HG02623 (cell line): ENCODE data around the gene SLC9A9.

ENCODE experiments used
- ATAC-seq: cut with Tn5 transposase; IDR thresholded peaks from one replicate; pipeline ENCODE4 v1.9.1; 2021; ENCODE audit warnings: moderate library complexity; ENCODE audit not compliant: unreplicated experiment

Gene SLC9A9

GRCh38 chr3:143848704-143849103 lies 436 bp upstream of the SLC9A9 start:
- no peak for ATAC-seq

GRCh38 chr3:143843587-143843986 lies 4.7 kb downstream of the SLC9A9 start:
- no peak for ATAC-seq

DNA sequence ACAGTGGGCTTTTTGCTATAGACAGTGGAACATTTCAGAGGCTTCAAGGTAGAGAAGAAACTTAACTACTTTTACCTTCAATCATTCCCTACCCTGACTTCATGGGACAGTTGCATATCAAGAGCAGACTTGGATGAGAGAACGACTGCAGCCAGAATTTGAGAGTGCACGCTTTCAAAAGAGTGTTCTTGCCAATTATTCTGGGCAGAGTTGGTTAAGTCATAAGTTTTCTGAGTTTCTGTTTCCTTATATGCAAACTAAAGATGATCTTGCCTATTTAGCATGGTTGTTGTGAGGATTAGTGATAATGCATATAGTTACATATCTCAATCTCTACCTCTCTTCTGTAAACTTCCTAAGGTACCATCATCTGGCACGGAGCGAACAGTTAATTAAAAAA lies 7.6 kb downstream of the SLC9A9 start:
- no peak for ATAC-seq

DNA sequence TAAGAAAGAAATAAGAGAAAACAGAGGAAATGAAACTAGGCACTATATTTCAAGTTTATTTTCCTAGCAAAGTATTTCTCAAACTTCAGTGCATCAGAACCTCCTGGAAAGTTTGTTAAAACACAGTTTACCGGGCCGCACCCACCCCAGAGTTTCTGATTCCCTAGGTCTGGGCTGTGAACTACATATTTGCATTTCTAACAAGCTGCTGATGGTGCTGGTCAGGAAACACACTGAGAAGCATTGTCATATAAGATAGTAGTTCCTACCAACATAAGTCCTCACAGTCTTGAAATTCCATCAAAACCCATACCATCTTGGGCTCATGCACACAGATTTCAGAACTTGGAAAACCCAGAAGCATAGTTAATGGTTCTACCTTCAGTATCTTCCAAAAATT lies 8.3 kb downstream of the SLC9A9 start:
- ATAC-seq = peak; percentile 60

GRCh38 chr3:143837076-143837475 lies 11.2 kb downstream of the SLC9A9 start:
- ATAC-seq = no peak

GRCh38 chr3:143835312-143835711 lies 13.0 kb downstream of the SLC9A9 start:
- ATAC-seq = no peak

DNA sequence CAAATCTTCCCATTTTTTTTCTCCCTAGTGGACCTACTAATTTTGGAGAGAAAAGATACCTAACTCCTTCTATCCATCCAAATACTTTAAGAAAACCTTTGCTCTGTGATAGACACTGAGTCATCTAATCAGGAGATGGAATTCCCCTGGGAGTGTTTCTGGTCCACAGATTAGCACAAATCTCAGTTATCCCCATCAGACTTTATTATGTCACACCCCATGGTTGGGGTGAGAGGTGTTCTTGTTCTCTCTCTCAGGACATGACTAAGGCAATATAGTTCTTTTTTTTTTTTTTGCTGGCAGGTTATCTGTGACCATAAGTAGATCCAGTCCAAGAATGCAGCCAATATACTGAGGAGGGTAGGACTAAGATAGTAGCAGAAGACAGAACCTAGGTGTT lies 15.8 kb downstream of the SLC9A9 start:
- peak; percentile 63 for ATAC-seq

DNA sequence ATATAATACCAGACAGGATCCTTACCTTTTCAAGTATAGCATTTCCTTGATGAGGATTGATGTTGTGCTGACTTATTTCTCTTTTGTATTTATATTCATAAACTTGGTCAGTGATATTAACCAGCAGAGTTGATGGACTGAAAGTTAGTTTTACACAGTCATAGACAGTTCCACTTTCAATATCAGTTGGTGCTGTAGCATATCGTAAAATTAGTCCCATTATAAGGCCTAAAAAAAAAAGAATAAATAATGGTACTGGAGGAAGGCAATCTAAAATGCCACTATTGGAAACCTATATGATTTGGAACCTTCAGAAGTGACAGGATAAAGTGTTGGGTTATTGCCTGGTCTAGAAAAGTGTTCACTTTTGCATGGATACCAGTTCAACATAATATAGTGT lies 16.3 kb downstream of the SLC9A9 start:
- peak; percentile 72 for ATAC-seq

- ATAC-seq = peak; percentile 27
These were observed 17.1 kb downstream of the SLC9A9 start for GRCh38 chr3:143831208-143831607.

DNA sequence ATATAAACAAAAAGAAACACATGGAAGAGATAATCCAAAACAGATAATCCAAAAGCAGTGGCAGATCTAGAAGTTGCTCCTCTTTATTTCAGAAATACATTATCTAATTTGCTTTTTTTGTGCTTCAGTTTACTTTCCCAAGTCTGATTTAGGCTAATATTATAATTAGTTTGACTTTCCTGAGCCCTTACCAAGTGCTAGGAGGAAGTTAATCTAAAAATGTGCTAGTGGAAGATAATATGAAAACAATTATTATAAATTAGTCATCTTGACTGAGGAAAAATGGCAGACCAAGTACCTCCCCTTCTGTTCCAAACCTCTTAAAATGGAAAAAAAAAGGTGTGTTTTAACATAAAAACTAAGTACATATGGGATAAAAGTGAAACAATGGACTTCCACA lies 17.5 kb downstream of the SLC9A9 start:
- ATAC-seq = no peak

GRCh38 chr3:143830063-143830462 lies 18.2 kb downstream of the SLC9A9 start:
- no peak for ATAC-seq

DNA sequence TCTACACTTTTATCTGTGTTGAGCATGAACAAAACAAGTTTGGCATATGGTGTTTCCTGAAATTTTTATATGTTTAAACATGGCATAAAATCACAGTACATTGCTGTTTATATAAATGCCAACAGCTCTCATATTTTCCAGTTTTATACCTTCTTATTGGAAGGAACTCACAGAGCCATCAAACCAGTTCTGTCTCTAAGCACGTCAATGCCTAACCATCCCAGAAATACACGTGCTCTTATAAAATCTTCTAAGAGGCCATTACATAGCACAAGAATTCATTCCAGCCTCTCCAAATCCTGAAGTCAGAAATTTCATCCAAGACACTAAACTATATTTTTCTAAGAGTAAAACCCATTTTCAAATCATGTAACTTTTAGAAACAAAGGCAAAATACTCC lies 20.8 kb downstream of the SLC9A9 start:
- no peak for ATAC-seq

- ATAC-seq = no peak
These were observed 22.0 kb downstream of the SLC9A9 start for GRCh38 chr3:143826296-143826695.

- peak; percentile 58 for ATAC-seq
These were observed 22.8 kb downstream of the SLC9A9 start for GRCh38 chr3:143825513-143825912.

GRCh38 chr3:143824735-143825385 lies 23.4 kb downstream of the SLC9A9 start:
- no peak for ATAC-seq

GRCh38 chr3:143822798-143823197 lies 25.5 kb downstream of the SLC9A9 start:
- ATAC-seq = no peak

- ATAC-seq = no peak
These were observed 25.9 kb downstream of the SLC9A9 start for GRCh38 chr3:143822374-143822773.

GRCh38 chr3:143821862-143822261 lies 26.4 kb downstream of the SLC9A9 start:
- no peak for ATAC-seq

- no peak for ATAC-seq
These were observed 27.6 kb downstream of the SLC9A9 start for GRCh38 chr3:143820466-143821221.

DNA sequence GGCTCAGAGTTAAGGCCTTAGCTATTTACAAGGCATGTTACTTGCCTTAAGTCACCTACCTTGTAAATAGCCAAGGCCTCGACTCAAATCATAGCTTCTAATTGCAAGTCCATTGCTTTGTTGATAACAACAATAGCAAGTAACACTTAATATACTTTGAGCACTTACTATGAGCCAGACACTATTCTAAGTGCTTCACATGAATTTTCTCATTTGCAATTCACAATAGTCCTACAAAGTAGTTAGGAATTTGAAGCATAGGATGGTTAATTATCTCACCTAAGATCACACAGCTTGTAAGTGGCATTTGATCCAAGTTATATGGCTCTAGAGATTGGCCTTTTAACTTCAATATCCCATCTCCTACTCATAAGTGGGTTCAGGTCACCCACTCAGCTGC lies 28.4 kb downstream of the SLC9A9 start:
- no peak for ATAC-seq

- ATAC-seq = peak; percentile 56
These were observed 33.8 kb downstream of the SLC9A9 start for GRCh38 chr3:143814443-143814889.

GRCh38 chr3:143812481-143812880 lies 35.8 kb downstream of the SLC9A9 start:
- ATAC-seq = no peak

- no peak for ATAC-seq
These were observed 36.7 kb downstream of the SLC9A9 start for GRCh38 chr3:143811602-143812001.
